SK-N-SH (cell line): ENCODE data around the gene UFSP2.

Source experiments
- TAF1 ChIP-seq: IDR thresholded peaks from 2 replicates; pipeline ENCODE4 v1.6.1; 2012; ENCODE audit warnings: low read depth, mild to moderate bottlenecking, low read length, moderate library complexity, borderline replicate concordance
- TF ChIP-seq, protein P1 (sequence below): fragments of 200-600 bp; sonication (generic); IDR thresholded peaks from 2 replicates; pipeline ENCODE4 v1.6.1; 2017; ENCODE audit warnings: antibody characterized with exemption, mild to moderate bottlenecking, moderate library complexity
- TF ChIP-seq, protein P2 (sequence below): fragments of 150-350 bp; IDR thresholded peaks from 2 replicates; pipeline ENCODE4 v1.6.1; 2016; ENCODE audit warnings: mild to moderate bottlenecking, low read depth, low read length

DNA sequence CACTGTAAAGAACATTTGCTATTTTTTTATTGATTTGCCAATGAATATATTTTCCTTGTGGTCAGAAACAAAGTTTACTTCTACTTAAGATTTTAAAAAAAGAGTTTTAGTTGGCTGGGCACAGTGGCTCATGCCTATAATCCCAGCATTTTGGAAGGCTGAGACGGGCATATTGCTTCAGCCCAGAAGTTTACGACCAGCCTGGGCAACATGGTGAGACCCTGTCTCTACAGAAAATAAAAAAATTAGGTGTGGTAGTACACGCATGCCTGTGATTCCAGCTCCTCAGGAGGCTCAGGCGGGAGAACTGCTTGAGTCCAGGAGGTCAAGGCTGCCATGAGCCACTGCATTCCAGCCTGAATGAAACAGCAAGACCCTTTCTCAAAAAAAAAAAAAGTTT is 66.8 kb downstream of the UFSP2 start:
- TF ChIP-seq, protein P1, sequence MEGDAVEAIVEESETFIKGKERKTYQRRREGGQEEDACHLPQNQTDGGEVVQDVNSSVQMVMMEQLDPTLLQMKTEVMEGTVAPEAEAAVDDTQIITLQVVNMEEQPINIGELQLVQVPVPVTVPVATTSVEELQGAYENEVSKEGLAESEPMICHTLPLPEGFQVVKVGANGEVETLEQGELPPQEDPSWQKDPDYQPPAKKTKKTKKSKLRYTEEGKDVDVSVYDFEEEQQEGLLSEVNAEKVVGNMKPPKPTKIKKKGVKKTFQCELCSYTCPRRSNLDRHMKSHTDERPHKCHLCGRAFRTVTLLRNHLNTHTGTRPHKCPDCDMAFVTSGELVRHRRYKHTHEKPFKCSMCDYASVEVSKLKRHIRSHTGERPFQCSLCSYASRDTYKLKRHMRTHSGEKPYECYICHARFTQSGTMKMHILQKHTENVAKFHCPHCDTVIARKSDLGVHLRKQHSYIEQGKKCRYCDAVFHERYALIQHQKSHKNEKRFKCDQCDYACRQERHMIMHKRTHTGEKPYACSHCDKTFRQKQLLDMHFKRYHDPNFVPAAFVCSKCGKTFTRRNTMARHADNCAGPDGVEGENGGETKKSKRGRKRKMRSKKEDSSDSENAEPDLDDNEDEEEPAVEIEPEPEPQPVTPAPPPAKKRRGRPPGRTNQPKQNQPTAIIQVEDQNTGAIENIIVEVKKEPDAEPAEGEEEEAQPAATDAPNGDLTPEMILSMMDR: no peak
- TF ChIP-seq, protein P2, sequence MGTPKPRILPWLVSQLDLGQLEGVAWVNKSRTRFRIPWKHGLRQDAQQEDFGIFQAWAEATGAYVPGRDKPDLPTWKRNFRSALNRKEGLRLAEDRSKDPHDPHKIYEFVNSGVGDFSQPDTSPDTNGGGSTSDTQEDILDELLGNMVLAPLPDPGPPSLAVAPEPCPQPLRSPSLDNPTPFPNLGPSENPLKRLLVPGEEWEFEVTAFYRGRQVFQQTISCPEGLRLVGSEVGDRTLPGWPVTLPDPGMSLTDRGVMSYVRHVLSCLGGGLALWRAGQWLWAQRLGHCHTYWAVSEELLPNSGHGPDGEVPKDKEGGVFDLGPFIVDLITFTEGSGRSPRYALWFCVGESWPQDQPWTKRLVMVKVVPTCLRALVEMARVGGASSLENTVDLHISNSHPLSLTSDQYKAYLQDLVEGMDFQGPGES: no peak
- no peak for TF ChIP-seq TAF1
